HEK293 (cell line): ENCODE measurements around the gene CTNNA2.

Experiments used
- ZBTB21 ChIP-seq: fragments of 450-650 bp; formaldehyde crosslinking; IDR thresholded peaks from 2 replicates; pipeline ENCODE4 v1.5.1; 2017; ENCODE audit warnings: missing biosample characterization, missing genetic modification characterization
- ZNF10 ChIP-seq: fragments of 450-650 bp; formaldehyde crosslinking; IDR thresholded peaks from 2 replicates; pipeline ENCODE4 v1.5.1; 2017; ENCODE audit warnings: missing biosample characterization, missing genetic modification characterization
- ZNF175 ChIP-seq: fragments of 450-650 bp; formaldehyde crosslinking; IDR thresholded peaks from 2 replicates; pipeline ENCODE4 v1.5.1; 2016; ENCODE audit warnings: missing biosample characterization, missing genetic modification characterization
- ZNF214 ChIP-seq: fragments of 450-650 bp; formaldehyde crosslinking; IDR thresholded peaks from 2 replicates; pipeline ENCODE4 v1.5.1; 2017; ENCODE audit warnings: missing biosample characterization, mild to moderate bottlenecking, missing genetic modification characterization, borderline replicate concordance
- ZNF274 ChIP-seq, 2 experiments: fragments of 200-500 bp in 1 of 2; fragments of 450-650 bp in 1 of 2; sonication (Bioruptor generic) in 1 of 2; formaldehyde crosslinking in 1 of 2; IDR thresholded peaks; 2 replicates each; pipeline versions ENCODE4 v1.5.1 to v1.6.1; 2014 to 2016; ENCODE audit warnings: borderline replicate concordance in 1 of 2, inconsistent platforms in 1 of 2, low read length in 1 of 2, missing biosample characterization in 1 of 2, missing genetic modification characterization in 1 of 2
- ZNF558 ChIP-seq: fragments of 450-650 bp; formaldehyde crosslinking; IDR thresholded peaks from 2 replicates; pipeline ENCODE4 v1.5.1; 2016; ENCODE audit warnings: missing biosample characterization, missing genetic modification characterization
- TF ChIP-seq, protein P1 (sequence below): fragments of 450-650 bp; formaldehyde crosslinking; IDR thresholded peaks from 2 replicates; pipeline ENCODE4 v1.5.1; 2016; ENCODE audit warnings: missing biosample characterization, missing genetic modification characterization
- TF ChIP-seq, protein P2 (sequence below): fragments of 450-650 bp; formaldehyde crosslinking; IDR thresholded peaks from 2 replicates; pipeline ENCODE4 v1.5.1; 2016; ENCODE audit warnings: missing biosample characterization, missing genetic modification characterization

GRCh38 chr2:79611448-79612016 lies 98.7 kb downstream of the CTNNA2 start:
- TF ChIP-seq, protein P1, sequence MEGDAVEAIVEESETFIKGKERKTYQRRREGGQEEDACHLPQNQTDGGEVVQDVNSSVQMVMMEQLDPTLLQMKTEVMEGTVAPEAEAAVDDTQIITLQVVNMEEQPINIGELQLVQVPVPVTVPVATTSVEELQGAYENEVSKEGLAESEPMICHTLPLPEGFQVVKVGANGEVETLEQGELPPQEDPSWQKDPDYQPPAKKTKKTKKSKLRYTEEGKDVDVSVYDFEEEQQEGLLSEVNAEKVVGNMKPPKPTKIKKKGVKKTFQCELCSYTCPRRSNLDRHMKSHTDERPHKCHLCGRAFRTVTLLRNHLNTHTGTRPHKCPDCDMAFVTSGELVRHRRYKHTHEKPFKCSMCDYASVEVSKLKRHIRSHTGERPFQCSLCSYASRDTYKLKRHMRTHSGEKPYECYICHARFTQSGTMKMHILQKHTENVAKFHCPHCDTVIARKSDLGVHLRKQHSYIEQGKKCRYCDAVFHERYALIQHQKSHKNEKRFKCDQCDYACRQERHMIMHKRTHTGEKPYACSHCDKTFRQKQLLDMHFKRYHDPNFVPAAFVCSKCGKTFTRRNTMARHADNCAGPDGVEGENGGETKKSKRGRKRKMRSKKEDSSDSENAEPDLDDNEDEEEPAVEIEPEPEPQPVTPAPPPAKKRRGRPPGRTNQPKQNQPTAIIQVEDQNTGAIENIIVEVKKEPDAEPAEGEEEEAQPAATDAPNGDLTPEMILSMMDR, result no peak
- TF ChIP-seq ZNF10 (tag by site-specific recombination), result no peak
- no peak for TF ChIP-seq ZBTB21 (tag by site-specific recombination)
- no peak for TF ChIP-seq ZNF214
- TF ChIP-seq ZNF274 (IDR thresholded peaks at IDR 0.05; ENCODE audit: low read length), result no peak
- TF ChIP-seq ZNF274 (tag by site-specific recombination; IDR thresholded peaks at IDR 0.05; ENCODE audit: borderline replicate concordance), result no peak
- TF ChIP-seq, protein P2, sequence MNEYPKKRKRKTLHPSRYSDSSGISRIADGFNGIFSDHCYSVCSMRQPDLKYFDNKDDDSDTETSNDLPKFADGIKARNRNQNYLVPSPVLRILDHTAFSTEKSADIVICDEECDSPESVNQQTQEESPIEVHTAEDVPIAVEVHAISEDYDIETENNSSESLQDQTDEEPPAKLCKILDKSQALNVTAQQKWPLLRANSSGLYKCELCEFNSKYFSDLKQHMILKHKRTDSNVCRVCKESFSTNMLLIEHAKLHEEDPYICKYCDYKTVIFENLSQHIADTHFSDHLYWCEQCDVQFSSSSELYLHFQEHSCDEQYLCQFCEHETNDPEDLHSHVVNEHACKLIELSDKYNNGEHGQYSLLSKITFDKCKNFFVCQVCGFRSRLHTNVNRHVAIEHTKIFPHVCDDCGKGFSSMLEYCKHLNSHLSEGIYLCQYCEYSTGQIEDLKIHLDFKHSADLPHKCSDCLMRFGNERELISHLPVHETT (tag by site-specific recombination), result no peak
- no peak for TF ChIP-seq ZNF175 (tag by site-specific recombination)
- TF ChIP-seq ZNF558, result no peak
